Stomach (tissue), 9 donors: ENCODE data around the gene DNER. TPM values are rescaled to one million over a fixed set of nuclear protein-coding genes. Genes with fewer than 3 reads are reported as not detected.

Experiments used
- DNase-seq, 2 donors: peaks; one replicate each; pipeline versions ENCODE4 v3.0.0 to v3.0.0-alpha.2; 2013 to 2019
- H3K27ac ChIP-seq, 5 donors: fragments of 200-600 bp in 4 of 5; sonication (generic) in 4 of 5; one replicate each; pipeline ENCODE4 v1.5.1; 2013 to 2019; ENCODE audit warnings: mild to moderate bottlenecking in 1 of 5, moderate library complexity in 1 of 5
- H3K27me3 ChIP-seq, 3 donors: fragments of 200-600 bp; sonication (generic); one replicate each; pipeline ENCODE4 v1.5.1; 2017 to 2019; ENCODE audit warnings: mixed run types in 1 of 3
- H3K36me3 ChIP-seq, 4 donors: fragments of 200-600 bp; sonication (generic); 1 replicate in 3 of 4; 2 replicates in 1 of 4; pipeline ENCODE4 v1.5.1; 2016 to 2019
- H3K4me1 ChIP-seq, 4 donors: fragments of 200-600 bp; sonication (generic); one replicate each; pipeline ENCODE4 v1.5.1; 2016 to 2019
- H3K4me3 ChIP-seq, 4 donors: fragments of 200-600 bp; sonication (generic) in 3 of 4; one replicate each; pipeline ENCODE4 v1.5.1; 2016 to 2019; ENCODE audit warnings: mild to moderate bottlenecking in 1 of 4
- H3K9me3 ChIP-seq, 4 donors: fragments of 200-600 bp; sonication (generic); one replicate each; pipeline ENCODE4 v1.5.1; 2016 to 2019
- CTCF ChIP-seq, 7 experiments: fragments of 450-650 bp in 4 of 7; fragments of 200-600 bp in 3 of 7; sonication (generic) in 3 of 7; IDR thresholded peaks; one replicate each; pipeline ENCODE4 v1.5.1; 2016 to 2019; ENCODE audit warnings: antibody characterized with exemption in 7 of 7, control low read depth in 2 of 7, mild to moderate bottlenecking in 1 of 7
- EP300 ChIP-seq: sonication (generic); formaldehyde crosslinking; IDR thresholded peaks from one replicate; pipeline ENCODE4 v1.6.1; 2017; ENCODE audit warnings: antibody characterized with exemption
- POLR2A ChIP-seq, 4 donors: fragments of 450-650 bp; IDR thresholded peaks; one replicate each; pipeline ENCODE4 v1.6.1; 2016; ENCODE audit warnings: antibody characterized with exemption in 4 of 4, control low read depth in 2 of 4, mild to moderate bottlenecking in 1 of 4, moderate library complexity in 1 of 4
- POLR2AphosphoS5 ChIP-seq, 3 donors: sonication (generic); formaldehyde crosslinking; IDR thresholded peaks; one replicate each; pipeline ENCODE4 v1.6.1; 2016; ENCODE audit warnings: antibody characterized with exemption in 3 of 3
- WGBS, 5 donors: extraction: QIAGEN DNeasy Blood & Tissue Kit in 3 of 5; methylation state at CpG; one replicate each; pipeline versions ENCODE4 v1.1.5 to v1.1.7; 2013 to 2018; 5-methylcytosine and 5-hydroxymethylcytosine counted together
- intact Hi-C: fragments of 100-400 bp; cut with DNase I; formaldehyde crosslinking; loops from one replicate; pipeline ENCODE4 v1.15.1; 2023; ENCODE audit warnings: low total_unique reads
- polyA plus RNA-seq, 3 donors: library from polyadenylated mRNA; stranded (reverse); fragments of 200-250 nt; gene quantifications; one replicate each; pipeline ENCODE4 v1.2.3, GENCODE V29; 2013
- total RNA-seq, 5 donors: library from RNA; depleted of rRNA; stranded (reverse); fragments of >200 nt; gene quantifications; one replicate each; pipeline versions ENCODE4 v1.1.0 to v1.2.3, GENCODE V29; 2014 to 2016
- donor health status: healthy with polysubstance abuse.
- donor health status: Bipolar disorder and iron deficiency.
- donor health status: healthy.

The DNER gene
- total and polyA plus RNA-seq, 8 donors: 1.6 to 10.6 (median 4.9) TPM

- H3K27ac ChIP-seq: no peak overlapping the region
- no peak overlapping the region for H3K4me3 ChIP-seq
- no peaks in the 10 kb centered on the region for H3K36me3 ChIP-seq
- 45 to 55% (median 47%) methylated on average over 8 of the region's 8 CpGs for WGBS, 5 donors
- no peak for TF ChIP-seq EP300
- no peak for TF ChIP-seq CTCF (IDR thresholded peaks at IDR 0.05)
- H3K9me3 ChIP-seq: no peaks in the 10 kb centered on the region
- peaks cover 0 to 12% (median 0%) of the 10 kb centered on the region in 3 donors for H3K27me3 ChIP-seq
- no peaks in the 10 kb centered on the region for H3K4me1 ChIP-seq
- no peak for DNase-seq
- intact Hi-C loops: no loop called here
Measured at GRCh38 chr2:229578052-229578846, 136.1 kb downstream of the DNER start.

- no peak overlapping the region for H3K4me3 ChIP-seq
- intact Hi-C loops: no loop called here
- peaks cover 0 to 1% (median 0%) of the 10 kb centered on the region in 3 donors for H3K27me3 ChIP-seq
- H3K27ac ChIP-seq: no peak overlapping the region
- no peaks in the 10 kb centered on the region for H3K36me3 ChIP-seq
- no peak for TF ChIP-seq POLR2A (IDR thresholded peaks at IDR 0.05)
- TF ChIP-seq CTCF (IDR thresholded peaks at IDR 0.05): no peak
- no peak for TF ChIP-seq EP300
- no peak for TF ChIP-seq POLR2AphosphoS5 (IDR thresholded peaks at IDR 0.05)
- no peak for DNase-seq
- 77 to 97% (median 87%) methylated on average over 4 of the region's 4 CpGs for WGBS, 5 donors
- H3K9me3 ChIP-seq: no peaks in the 10 kb centered on the region
- H3K4me1 ChIP-seq: no peaks in the 10 kb centered on the region
Measured at GRCh38 chr2:229575569-229576315, 138.6 kb downstream of the DNER start.

- Histone ChIP-seq H3K4me3 (no peak overlapping the region), H3K36me3 (no peaks in the 10 kb centered on the region), H3K27ac (peak overlapping the region in 1 of 5 donors; percentile 21), H3K27me3 (no peaks in the 10 kb centered on the region), H3K9me3 (no peaks in the 10 kb centered on the region), H3K4me1 (no peaks in the 10 kb centered on the region)
- intact Hi-C loops: no loop called here
- peak in 1 of 2 donors; percentile 57 for DNase-seq
- 54 to 61% (median 56%) methylated on average over 5 of the region's 5 CpGs for WGBS, 5 donors
- TF ChIP-seq POLR2A (IDR thresholded peaks at IDR 0.05): no peak
- no peak for TF ChIP-seq CTCF (IDR thresholded peaks at IDR 0.05)
- TF ChIP-seq POLR2AphosphoS5 (IDR thresholded peaks at IDR 0.05): no peak
Measured at GRCh38 chr2:229572507-229573271, 141.7 kb downstream of the DNER start.

GRCh38 chr2:229571243-229571642, 143.1 kb downstream of the DNER start:
- intact Hi-C loops: no loop called here
- no peaks in the 10 kb centered on the region for H3K4me1 ChIP-seq
- no peak overlapping the region for H3K4me3 ChIP-seq
- no peaks in the 10 kb centered on the region for H3K36me3 ChIP-seq
- no peak overlapping the region for H3K27ac ChIP-seq
- 75 to 88% (median 79%) methylated on average over 7 of the region's 7 CpGs for WGBS, 5 donors
- no peaks in the 10 kb centered on the region for H3K27me3 ChIP-seq
- DNase-seq: peak in 1 of 2 donors; percentile 12
- H3K9me3 ChIP-seq: no peaks in the 10 kb centered on the region
- TF ChIP-seq POLR2AphosphoS5 (IDR thresholded peaks at IDR 0.05) (no peak), EP300 (no peak), POLR2A (IDR thresholded peaks at IDR 0.05) (no peak), CTCF (IDR thresholded peaks at IDR 0.05) (no peak)
